GM04504 (cell line): ENCODE measurements around the gene OVCA2.
"Not testable (repeated sequence)": the region's sequence is repeated elsewhere in the genome, so short reads cannot be mapped to it uniquely, and the experiment has no call there.

Experiments used
- DNase-seq: peaks from one replicate; pipeline ENCODE4 v3.0.0-alpha.2; 2012; ENCODE audit warnings: low read depth

The OVCA2 gene

GRCh38 chr17:2041561-2042389, at the start of gene OVCA2:
Gene OVCA2 (plus strand): TSS chr17:2042022. CDS start chr17:2042048, 26 bp downstream.
- peak; percentile 95 for DNase-seq

- DNase-seq = no peak
Observed at GRCh38 chr17:1992541-1992940, 49.3 kb upstream of the OVCA2 start.

- no peak for DNase-seq
Observed at GRCh38 chr17:1994707-1995106, 47.1 kb upstream of the OVCA2 start.

- DNase-seq = no peak
Observed at GRCh38 chr17:1995321-1995892, 46.4 kb upstream of the OVCA2 start.

GRCh38 chr17:1995907-1996799, 45.7 kb upstream of the OVCA2 start:
- no peak for DNase-seq

- DNase-seq = no peak
Observed at GRCh38 chr17:1996800-1997288, 45.0 kb upstream of the OVCA2 start.

- DNase-seq = no peak
Observed at GRCh38 chr17:1997289-1997926, 44.4 kb upstream of the OVCA2 start.

GRCh38 chr17:1997927-1998742, 43.7 kb upstream of the OVCA2 start:
- no peak for DNase-seq

GRCh38 chr17:1999557-2000251, 42.1 kb upstream of the OVCA2 start:
- peak; percentile 48 for DNase-seq

- DNase-seq = no peak
Observed at GRCh38 chr17:2002767-2003329, 39.0 kb upstream of the OVCA2 start.

GRCh38 chr17:2003525-2003924, 38.3 kb upstream of the OVCA2 start:
- DNase-seq = no peak

- DNase-seq = no peak
Observed at GRCh38 chr17:2004435-2004952, 37.3 kb upstream of the OVCA2 start.

- no peak for DNase-seq
Observed at GRCh38 chr17:2008332-2009126, 33.3 kb upstream of the OVCA2 start.

GRCh38 chr17:2009737-2010136, 32.1 kb upstream of the OVCA2 start:
- no peak for DNase-seq

GRCh38 chr17:2011411-2012371, 30.1 kb upstream of the OVCA2 start:
- peak; percentile 75 for DNase-seq

- DNase-seq = no peak
Observed at GRCh38 chr17:2012499-2012898, 29.3 kb upstream of the OVCA2 start.

GRCh38 chr17:2013220-2013993, 28.4 kb upstream of the OVCA2 start:
- DNase-seq = not testable (repeated sequence)
